HS-5 (cell line): ENCODE results near the gene DOCK10.
A peak's percentile ranks its signal among the peaks of the same experiment; 100 is the strongest.
"Not testable (repeated sequence)": the region's sequence is repeated elsewhere in the genome, so short reads cannot be mapped to it uniquely, and the experiment has no call there.

Source experiments
- DNase-seq: peaks from one replicate; pipeline ENCODE4 v3.0.0-alpha.2; 2012; ENCODE audit warnings: low read depth

DOCK10 gene

DNA sequence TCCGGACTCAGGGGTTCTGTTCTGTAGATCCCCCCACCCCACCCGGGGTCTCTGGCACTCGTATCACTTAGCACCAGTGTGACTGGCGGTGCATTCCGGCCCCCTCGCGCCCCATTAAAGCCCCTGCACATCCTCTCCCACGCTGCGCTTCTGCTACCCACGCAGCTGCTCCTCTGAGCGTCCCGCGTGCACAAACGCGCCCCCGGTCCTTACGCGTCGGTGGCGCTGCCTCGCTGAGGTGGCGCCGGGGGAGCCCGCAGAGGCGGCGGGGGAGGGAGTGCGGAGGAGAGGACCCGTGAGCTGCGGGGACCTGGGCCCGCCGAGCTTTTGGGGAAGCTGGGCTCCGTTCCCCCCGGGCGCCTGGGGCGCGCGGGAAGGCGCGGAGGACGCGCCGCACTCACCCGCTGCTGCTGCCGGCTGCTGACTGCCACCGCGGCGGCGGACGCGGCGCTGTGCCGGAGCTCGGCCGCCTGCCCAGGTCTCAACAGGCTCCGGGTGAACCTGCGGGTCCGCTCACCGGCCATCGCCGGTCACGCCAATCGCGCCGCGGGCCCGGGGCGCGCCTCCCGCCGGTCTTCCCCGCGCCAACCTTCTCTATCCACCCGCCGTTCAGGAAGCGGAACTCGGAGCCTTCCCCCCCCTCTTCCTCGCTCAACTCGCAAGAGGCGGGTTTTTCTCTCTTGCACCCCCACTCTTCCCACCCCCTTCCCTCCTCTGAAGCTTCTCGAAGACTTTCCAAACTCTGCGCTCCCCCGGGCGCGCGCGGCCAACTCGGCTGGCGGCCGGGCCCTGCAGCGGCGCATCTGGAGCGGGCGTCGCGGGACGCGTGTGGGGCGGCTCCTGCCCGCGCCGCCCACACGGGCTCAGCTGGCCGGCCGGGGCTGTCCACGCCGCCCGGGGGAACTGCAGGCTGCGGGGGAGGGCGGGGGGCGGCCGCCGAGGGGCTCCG lies at the start of gene DOCK10:
DOCK10 (minus strand) TSS at position 618 of the 949 bp plus-strand sequence; CDS start at position 524, 94 bp downstream.
- DNase-seq, result peak; percentile 26

DNA sequence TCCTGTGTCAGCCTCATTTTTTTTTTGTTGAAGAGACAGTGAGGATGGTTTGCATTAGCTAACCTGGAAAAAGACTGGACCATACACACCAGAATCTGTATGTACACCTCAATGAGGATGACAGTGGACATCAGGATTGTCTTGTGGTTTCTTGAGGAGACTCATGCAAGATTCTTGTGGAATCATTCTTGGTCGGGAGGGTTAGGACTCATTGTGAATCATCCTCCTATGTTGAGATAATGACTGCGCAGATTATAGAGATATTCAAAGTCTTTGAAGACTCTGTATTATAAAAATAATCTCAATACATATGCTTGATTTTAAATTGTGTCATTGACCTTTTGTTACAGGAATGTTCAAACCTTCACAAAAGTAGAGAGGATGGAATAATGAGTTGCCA lies 49.1 kb upstream of the DOCK10 start:
- peak; percentile 98 for DNase-seq

DNA sequence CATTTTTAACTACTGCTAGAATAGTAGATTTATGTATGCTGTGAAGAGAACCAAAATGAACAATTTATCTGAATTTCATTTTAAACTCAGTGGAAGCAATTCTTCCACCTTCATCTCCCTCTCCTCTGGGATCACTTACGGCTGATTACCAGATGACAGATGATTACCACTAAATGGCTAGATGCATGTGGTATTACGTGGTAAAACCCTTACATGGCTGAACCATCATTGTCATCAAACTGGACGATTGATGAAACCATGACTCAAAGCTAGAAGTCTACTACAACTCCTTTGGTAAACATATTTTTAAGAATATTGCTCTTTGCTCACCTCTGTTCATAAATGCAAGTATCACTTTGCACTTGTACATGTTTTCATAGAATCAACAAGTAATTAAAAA lies 48.5 kb upstream of the DOCK10 start:
- peak; percentile 55 for DNase-seq

DNA sequence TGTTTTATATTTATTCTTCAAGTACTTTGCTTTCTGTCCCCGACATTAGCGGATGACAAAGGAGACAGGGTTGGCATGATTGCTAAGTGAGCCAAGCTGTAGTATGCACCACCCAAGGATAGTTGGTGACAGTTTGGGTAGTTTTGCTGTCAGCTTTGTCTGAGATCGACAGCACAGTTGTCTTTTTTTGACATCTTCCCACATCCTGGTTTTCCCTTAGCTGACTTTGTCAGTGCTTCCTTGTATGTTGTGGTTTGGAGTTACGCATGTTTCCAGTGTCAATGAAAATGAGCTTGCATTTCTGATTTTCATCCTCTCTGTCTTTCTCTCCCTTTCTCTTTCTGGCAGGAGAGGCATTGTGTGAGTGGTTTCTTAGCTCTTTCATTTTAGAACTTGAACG lies 44.6 kb upstream of the DOCK10 start:
- DNase-seq, result no peak

DNA sequence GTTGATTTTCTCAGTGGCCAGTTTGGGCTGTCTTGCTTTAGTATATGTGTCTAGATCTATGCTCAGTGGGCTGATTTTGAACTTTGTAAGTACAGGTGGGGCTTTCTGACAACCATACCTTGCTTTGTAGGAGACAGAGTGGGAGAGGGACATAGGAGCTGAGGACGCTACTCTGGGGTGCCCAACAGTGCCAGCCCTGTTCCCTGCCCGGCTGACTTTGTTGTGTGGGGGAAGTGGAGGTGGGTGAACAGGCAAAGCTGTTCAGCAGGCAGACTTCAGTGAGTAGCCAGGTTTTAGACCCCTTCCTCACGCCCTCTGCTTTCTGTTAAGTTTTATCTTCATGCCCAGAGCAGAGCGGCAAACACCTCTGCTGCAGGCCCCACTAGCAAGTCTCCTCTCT lies 44.2 kb upstream of the DOCK10 start:
- no peak for DNase-seq

DNA sequence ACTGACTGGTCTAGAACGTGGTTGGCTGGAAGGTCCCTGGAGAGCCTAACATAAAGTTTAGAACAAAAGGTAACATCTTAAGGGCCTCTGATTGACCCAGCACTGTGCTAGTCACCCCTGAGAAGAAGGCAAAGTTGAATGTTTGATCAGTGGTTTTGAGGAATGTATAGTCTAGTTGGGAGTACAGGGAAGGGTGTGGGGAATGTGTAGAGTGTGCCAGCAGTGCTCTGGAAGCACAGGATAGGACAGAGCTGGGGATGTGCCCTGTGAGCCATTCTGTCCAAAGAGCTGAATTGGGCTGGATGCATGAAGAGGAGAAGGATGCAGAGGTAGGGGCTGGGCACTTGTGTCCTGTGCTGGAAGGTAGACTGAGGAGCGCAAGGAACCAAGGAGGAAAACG lies 41.0 kb upstream of the DOCK10 start:
- DNase-seq, result no peak

DNA sequence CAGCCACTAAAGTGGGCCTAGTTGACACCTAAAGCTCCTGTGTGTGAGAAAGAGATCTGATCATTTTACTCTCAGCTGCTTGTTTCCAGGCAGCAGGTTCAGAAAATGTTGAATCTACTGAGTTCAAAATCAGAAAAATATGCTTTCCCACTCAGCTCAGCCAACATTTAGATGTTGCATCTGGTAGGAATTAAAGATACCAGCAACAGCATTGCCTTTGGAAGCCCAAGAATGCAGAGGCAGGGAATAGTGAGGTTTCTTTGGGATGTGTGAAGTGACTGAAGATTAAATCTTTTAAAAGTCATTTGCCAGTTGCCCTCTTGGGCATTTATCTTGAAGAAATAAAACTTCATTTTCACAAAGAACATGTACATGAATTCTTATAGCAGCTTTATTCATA lies 33.9 kb upstream of the DOCK10 start:
- DNase-seq, result no peak

DNA sequence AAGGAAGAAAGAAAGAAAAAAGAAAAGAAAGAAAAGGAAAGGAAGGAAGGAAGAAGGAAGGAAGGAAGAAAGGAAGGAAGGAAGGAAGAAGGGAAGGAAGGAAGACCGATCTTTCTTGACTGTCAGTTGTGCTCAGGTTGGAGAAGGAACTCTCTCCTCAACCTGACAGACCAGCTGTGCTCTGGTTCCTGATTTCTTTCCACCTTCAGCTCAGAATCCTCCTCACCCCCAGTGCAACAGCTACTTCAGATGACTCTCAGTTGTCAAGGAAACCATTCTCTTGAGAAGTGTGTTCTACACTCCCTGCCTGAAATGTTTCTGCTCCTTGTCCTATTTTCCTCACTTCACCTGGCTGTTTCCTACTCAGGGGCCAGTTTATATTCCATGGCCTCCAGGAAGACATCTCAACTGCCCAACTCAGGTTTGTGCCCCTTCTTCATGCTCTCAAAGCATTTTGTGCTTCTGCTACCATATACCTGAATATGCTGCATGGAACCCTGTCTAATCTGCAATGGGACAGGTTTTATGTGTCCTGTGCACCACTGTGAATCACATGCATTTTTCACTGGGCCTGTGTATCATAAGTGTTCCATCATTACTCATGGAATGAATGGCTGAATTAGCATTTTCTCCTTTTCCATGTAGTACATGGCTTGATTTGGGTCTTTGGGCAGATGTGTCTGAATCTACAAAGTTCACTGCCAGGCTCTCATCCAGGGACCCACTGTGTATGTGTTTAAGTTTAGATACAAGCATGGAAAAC lies 32.8 kb upstream of the DOCK10 start:
- DNase-seq, result no peak

DNA sequence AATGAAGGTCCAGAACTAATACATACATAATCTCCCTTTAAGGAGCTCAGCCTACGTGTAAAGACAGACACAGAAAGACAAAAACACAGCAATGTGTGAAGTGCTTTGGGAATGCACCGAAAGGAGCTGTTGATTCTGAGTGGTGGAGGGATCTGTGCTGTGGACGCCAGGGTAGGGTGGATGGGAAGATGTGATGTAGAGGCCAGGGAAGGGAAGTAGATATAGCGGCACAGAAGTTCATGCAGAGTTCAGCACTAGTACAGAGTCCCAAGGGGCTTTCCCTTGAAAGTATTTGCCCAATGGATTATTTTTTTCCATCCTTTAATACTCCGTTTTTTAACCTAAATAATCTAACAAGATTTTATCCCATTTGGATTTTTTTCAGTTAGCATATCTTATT lies 32.1 kb upstream of the DOCK10 start:
- DNase-seq, result no peak

DNA sequence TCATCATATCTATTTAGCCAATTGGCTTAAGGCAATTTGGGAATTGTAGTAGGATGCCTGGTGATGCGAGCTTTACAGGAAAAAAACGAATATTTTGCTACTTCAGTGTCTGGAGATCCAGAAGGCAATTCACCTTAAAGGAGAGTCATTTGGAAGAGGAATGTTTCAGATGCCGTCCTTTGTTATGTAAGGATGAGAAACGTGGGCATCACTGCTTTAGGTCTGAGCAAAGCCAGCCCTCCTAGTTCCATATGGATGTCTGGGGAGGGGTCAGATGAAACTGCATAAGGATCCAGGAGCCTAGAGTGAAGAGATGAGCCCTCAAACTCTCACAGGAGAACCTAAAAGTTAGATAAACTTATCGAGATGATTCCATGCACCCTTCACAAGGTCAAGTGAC lies 30.9 kb upstream of the DOCK10 start:
- no peak for DNase-seq

DNA sequence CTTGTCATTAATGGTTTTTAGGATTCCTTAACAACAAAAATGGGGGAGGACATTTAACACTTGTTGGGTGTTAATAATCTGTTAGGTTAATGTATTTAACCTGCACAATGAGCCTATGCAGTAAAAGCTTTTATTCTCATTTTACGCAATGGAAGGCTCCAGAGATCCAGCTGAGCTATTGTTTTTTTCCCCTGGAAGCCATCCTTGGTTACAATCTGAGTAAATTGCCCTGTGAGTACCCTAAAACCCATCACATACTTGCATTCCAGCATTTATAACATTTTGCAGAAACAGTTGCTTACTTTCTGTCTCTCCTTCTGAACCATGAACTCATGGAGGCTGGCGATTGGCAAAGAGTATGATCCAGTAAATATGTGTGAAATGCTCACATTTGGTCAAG lies 30.2 kb upstream of the DOCK10 start:
- DNase-seq, result no peak

DNA sequence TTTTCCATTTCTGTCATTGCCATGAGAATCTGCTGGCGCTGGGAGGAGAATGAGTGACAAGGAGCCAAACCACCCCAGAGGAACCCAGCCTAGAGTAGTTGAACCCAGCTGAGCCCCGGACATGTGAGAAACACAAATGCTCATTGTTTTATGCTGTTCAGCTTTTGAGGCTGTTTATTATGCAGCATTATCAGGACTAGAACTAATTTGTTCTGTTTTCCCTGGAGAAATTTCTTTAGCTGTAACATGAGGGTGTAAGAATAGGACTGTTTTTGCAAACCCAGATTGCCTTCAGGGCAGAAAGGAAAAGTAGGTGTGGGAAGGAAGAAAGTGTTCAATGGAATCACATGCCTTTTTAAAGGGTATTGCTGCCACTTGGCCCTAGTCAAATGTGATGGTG lies 28.5 kb upstream of the DOCK10 start:
- DNase-seq, result no peak

DNA sequence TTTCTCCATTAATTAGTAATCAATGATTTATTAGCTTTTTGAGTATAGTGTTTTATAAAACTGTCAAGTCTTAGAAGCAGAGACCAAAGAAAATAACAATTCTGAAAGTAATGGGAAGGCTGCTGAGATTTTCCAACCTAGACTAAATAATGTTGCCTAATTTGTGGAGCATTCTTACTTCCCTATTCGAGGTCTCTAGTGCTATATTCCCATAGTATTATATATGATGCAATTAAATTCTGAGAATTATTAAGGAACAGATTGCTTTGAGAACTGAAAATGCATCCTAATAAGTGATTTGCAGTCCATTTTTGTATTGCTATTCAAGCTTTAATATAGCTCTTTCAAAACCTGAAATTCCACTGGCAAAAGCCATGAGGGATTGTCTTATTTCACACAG lies 27.7 kb upstream of the DOCK10 start:
- DNase-seq, result no peak

DNA sequence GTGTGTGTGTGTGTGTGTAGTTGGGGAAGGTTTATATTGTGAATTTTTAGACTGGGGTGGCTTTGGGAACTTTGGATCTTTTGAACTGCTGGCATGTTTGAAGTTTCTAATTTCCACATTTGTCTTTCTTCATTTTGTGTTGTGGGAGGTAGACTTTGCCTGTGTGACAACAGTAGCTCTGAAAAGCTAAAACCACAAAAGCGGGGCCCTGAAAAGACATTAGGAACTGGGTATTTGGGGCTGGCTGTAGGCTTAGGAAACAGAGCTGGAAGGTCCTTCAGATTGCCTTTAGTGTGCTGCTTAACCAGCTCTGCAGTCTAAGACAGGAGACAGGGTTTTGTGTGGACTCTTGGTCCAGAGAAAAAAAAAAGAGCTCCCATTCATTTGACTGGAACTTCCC lies 27.2 kb upstream of the DOCK10 start:
- DNase-seq, result no peak

DNA sequence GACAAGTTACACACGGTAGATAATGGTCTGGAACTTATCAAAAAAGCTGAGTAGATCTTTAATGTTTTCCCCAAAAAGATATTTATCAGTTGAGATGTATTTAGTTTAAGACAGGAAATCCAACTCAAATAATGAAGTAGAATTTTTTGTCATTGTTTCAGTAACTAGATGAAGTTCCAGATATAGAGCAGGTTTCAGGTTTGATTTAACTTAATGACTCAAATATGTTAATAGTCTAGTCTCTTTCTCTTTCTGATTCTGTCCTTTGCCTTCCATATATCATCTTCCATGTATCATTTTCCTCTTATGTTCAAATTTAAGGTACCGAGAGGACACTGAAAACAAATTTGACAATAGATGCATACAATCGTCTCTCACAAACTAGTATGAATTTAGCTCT lies 23.6 kb upstream of the DOCK10 start:
- DNase-seq, result no peak

DNA sequence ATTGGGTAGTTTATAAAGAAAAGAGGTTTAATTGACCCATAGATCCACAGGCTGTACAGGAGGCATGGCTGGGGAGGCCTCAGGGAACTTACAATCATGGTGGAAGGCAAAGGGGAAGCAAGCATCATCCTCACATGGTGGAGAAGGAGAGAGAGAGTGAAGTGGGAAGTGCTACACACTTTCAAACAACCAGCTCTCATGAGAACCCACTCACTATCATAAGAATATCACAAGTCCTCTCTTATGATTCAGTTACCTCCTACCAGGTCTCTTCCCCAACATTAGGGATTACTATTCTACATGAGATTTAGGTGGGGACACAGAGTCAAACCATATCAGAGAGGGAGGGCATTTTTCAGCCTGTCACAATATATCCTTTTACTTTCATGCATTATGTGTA lies 22.7 kb upstream of the DOCK10 start:
- DNase-seq, result no peak

DNA sequence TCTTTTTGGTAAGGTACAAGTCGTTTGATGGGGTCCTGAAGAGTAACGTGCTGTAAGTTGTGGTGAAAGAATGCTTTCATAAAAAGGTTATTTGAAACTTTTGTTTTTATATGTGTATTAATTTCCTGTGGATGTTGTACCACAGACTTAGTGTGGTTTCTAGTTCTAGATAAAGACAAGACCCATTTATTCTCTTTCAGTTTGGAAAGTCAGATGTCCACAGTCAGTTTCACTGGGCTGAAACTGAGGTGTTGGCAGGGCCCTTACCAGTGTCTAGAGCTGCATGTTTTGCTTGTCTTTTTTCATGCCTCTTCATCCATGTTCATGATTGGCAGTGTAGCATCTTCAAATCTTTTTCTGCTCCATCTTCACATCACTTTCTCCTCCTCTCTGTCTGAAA lies 22.1 kb upstream of the DOCK10 start:
- no peak for DNase-seq

DNA sequence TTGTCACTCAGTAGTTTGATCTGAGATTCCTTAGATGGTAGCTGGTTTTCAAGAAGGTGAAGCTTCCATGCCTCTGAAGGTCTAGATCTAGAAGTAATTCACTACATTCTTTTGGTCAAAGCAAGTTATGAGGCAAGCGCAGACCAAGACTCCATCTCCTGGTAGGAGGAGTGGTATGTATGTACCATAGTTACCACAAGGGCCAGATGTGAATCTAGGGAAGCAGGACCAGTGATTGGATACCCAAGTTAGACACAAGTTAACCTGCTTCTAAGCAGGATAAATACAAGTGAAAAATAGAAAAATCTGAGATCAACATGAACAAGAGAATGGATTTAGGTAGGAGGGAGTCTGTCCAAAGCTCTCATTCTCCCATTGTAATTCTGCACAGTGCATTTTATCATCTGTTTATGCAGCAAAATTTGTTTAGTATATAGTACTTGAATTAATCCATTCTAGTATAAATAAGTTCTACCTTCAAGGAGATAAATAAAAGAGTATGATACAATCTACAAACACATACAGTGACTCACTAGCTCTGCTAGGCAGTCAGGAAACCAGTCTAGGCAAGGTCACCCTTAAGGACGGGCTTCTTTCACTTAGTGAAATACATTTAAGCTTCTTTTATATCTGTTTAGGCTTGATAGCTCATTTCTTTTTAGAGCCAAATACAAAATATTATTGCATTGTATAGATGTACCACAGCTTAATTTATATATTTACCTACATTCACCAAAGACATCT lies 14.2 kb upstream of the DOCK10 start:
- DNase-seq, result no peak

DNA sequence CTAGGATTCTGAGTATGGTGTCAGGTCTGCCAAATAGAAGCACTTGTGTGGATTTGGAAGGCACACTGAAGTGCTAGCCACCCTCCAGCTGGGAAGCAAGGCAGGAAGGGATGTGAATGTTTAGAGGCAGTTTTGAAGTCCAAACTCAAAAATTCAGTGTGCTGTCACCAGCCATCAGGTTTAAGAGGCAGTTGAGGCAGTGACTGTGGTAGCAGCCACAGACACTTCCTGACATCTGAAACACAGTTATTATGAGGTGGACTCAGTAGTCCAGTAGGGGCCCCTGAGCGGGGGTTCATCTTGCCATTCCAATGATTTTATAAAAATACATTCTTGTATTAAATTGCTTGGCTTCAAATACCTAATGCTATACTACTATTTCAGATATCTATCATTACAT lies 13.4 kb upstream of the DOCK10 start:
- no peak for DNase-seq

DNA sequence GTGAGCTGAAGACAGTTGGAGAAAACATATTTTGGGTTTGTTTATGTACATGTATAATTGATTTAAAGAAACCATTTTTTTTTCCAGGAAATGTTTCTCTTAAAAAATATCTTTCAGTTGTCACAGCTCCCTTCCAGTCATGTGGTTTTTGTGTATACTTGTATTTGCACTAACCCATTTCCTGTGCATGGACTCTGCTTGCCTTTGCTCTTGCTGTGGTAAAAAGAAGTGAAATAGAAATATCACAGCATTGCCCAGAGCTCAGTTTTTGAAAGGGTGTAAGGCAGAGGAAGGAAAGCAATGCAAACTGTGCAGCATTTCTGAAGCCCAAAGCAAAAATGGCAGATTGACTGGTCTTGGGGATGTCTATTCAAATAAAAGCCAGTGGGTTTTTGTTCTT lies 10.4 kb upstream of the DOCK10 start:
- DNase-seq, result no peak

DNA sequence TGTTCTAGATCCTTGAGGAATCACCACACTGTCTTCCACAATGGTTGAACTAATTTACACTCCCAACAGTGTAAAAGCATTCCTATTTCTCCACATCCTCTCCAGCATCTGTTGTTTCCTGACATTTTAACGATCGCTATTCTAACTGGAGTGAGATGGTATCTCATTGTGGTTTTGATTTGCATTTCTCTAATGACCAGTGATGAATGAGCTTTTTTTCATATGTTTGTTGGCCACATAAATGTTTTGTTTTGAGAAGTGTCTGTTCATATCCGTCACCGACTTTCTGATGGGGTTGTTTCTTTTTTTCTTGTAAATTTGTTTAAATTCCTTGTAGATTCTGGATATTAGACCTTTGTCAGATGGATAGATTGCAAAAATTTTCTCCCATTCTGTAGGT lies 5.2 kb upstream of the DOCK10 start:
- not testable (repeated sequence) for DNase-seq

DNA sequence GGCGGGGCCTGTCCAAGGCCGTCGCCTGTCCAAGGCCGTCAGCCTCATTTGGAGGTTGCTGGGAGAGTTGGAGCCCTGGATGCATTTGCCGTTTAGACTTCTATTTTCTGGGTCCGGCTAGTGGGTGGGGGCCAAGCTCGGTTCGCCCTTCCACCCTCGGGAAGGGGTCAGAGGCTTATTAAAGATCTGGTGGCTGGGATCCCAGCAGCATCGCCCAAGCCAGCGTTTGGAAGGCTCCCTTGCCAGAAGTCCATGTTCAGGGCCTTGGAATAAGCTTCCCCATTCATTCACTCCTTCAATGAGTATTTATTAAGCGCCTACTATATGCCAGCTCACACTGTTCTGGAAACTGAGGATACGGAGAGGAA lies 516 bp upstream of the DOCK10 start:
- DNase-seq, result no peak
